Measurements from ENCODE around the gene SLC27A4. TPM values are rescaled to one million over a fixed set of nuclear protein-coding genes. Genes with fewer than 3 reads are reported as not detected.

SLC27A4 gene
- polyA plus RNA-seq, 3 donors = 15.2 to 19.0 (median 16.5) TPM

Other genes with a start within 250 kb of the SLC27A4 start
- 10 to 100 TPM; 35.2 to 43.5 (median 39.2) TPM for gene PTGES2, start 212.8 kb upstream of the SLC27A4 start, polyA plus RNA-seq (ENCODE audit: insufficient read length in 3 of 3)
- under 1 TPM; 0.29 to 0.86 (median 0.79) TPM for gene LCN2, start 191.1 kb upstream of the SLC27A4 start, polyA plus RNA-seq (ENCODE audit: insufficient read length in 3 of 3)
- gene BBLN, start 180.3 kb upstream of the SLC27A4 start, polyA plus RNA-seq (ENCODE audit: insufficient read length in 3 of 3) = 10 to 100 TPM; 27.6 to 36.7 (median 30.9) TPM
- 100 to 1,000 TPM; 105 to 106 (median 106) TPM for gene CIZ1, start 149.0 kb upstream of the SLC27A4 start, polyA plus RNA-seq (ENCODE audit: insufficient read length in 3 of 3)
- gene DNM1, start 137.1 kb upstream of the SLC27A4 start, polyA plus RNA-seq (ENCODE audit: insufficient read length in 3 of 3) = 10 to 100 TPM; 72.8 to 78.4 (median 74.6) TPM
- 10 to 100 TPM; 67.6 to 71.2 (median 67.6) TPM for gene GOLGA2, start 64.5 kb upstream of the SLC27A4 start, polyA plus RNA-seq (ENCODE audit: insufficient read length in 3 of 3)
- gene SWI5, start 64.3 kb upstream of the SLC27A4 start, polyA plus RNA-seq (ENCODE audit: insufficient read length in 3 of 3) = 10 to 100 TPM; 33.7 to 36.4 (median 36.1) TPM
- gene TRUB2, start 18.1 kb upstream of the SLC27A4 start, polyA plus RNA-seq (ENCODE audit: insufficient read length in 3 of 3) = 10 to 100 TPM; 39.2 to 41.7 (median 39.8) TPM
- 10 to 100 TPM; 51.1 to 56.2 (median 53.4) TPM for gene COQ4, start 17.7 kb upstream of the SLC27A4 start, polyA plus RNA-seq (ENCODE audit: insufficient read length in 3 of 3)
- 10 to 100 TPM; 51.4 to 60.4 (median 54.5) TPM for gene URM1, start 30.8 kb downstream of the SLC27A4 start, polyA plus RNA-seq (ENCODE audit: insufficient read length in 3 of 3)
- 10 to 100 TPM; 31.2 to 32.3 (median 32.2) TPM for gene CERCAM, start 80.3 kb downstream of the SLC27A4 start, polyA plus RNA-seq (ENCODE audit: insufficient read length in 3 of 3)
- gene ODF2, start 115.5 kb downstream of the SLC27A4 start, polyA plus RNA-seq (ENCODE audit: insufficient read length in 3 of 3) = 10 to 100 TPM; 39.6 to 43.7 (median 43.3) TPM
- 10 to 100 TPM; 31.5 to 32.1 (median 31.8) TPM for gene GLE1, start 164.2 kb downstream of the SLC27A4 start, polyA plus RNA-seq (ENCODE audit: insufficient read length in 3 of 3)
- 100 to 1,000 TPM; 288 to 327 (median 319) TPM for gene SPTAN1, start 212.1 kb downstream of the SLC27A4 start, polyA plus RNA-seq (ENCODE audit: insufficient read length in 3 of 3)